Activated CD4-positive, alpha-beta T cell treated with anti-CD3 and anti-CD28 coated beads, Interleukin-2, amount 50 U/mL, for 16 hours (primary cell): ENCODE data around the gene CDC14A.
"Not testable (repeated sequence)": the region's sequence is repeated elsewhere in the genome, so short reads cannot be mapped to it uniquely, and the experiment has no call there.

Source experiments
- DNase-seq: peaks from one replicate; pipeline ENCODE4 v3.0.0-alpha.2; 2020

The CDC14A gene

GRCh38 chr1:100364697-100365096 lies 12.4 kb downstream of the CDC14A start:
- DNase-seq: no peak

- no peak for DNase-seq
Observed at GRCh38 chr1:100366209-100366525, 13.9 kb downstream of the CDC14A start.

- DNase-seq: not testable (repeated sequence)
Observed at GRCh38 chr1:100369339-100369738, 17.0 kb downstream of the CDC14A start.

- not testable (repeated sequence) for DNase-seq
Observed at GRCh38 chr1:100373953-100374352, 21.6 kb downstream of the CDC14A start.

- not testable (repeated sequence) for DNase-seq
Observed at GRCh38 chr1:100376890-100377289, 24.6 kb downstream of the CDC14A start.

GRCh38 chr1:100377590-100378361 lies 25.5 kb downstream of the CDC14A start:
- peak; percentile 80 for DNase-seq

GRCh38 chr1:100378956-100379355 lies 26.6 kb downstream of the CDC14A start:
- DNase-seq: no peak

GRCh38 chr1:100380635-100381034 lies 28.3 kb downstream of the CDC14A start:
- no peak for DNase-seq

- no peak for DNase-seq
Observed at GRCh38 chr1:100382657-100383056, 30.4 kb downstream of the CDC14A start.

- no peak for DNase-seq
Observed at GRCh38 chr1:100383743-100384405, 31.6 kb downstream of the CDC14A start.

- DNase-seq: no peak
Observed at GRCh38 chr1:100387209-100387608, 34.9 kb downstream of the CDC14A start.

GRCh38 chr1:100387657-100388350 lies 35.5 kb downstream of the CDC14A start:
- no peak for DNase-seq

- DNase-seq: no peak
Observed at GRCh38 chr1:100390531-100390930, 38.2 kb downstream of the CDC14A start.

- DNase-seq: no peak
Observed at GRCh38 chr1:100391675-100392074, 39.4 kb downstream of the CDC14A start.

- no peak for DNase-seq
Observed at GRCh38 chr1:100392756-100393155, 40.5 kb downstream of the CDC14A start.

GRCh38 chr1:100394285-100394684 lies 42.0 kb downstream of the CDC14A start:
- no peak for DNase-seq

GRCh38 chr1:100395913-100396312 lies 43.6 kb downstream of the CDC14A start:
- DNase-seq: no peak

GRCh38 chr1:100396651-100397050 lies 44.3 kb downstream of the CDC14A start:
- peak; percentile 51 for DNase-seq

- DNase-seq: no peak
Observed at GRCh38 chr1:100397681-100398080, 45.4 kb downstream of the CDC14A start.

GRCh38 chr1:100398648-100399047 lies 46.3 kb downstream of the CDC14A start:
- no peak for DNase-seq

GRCh38 chr1:100400404-100400803 lies 48.1 kb downstream of the CDC14A start:
- DNase-seq: peak; percentile 65

GRCh38 chr1:100404821-100405220 lies 52.5 kb downstream of the CDC14A start:
- no peak for DNase-seq

- not testable (repeated sequence) for DNase-seq
Observed at GRCh38 chr1:100405902-100406301, 53.6 kb downstream of the CDC14A start.

GRCh38 chr1:100407390-100407789 lies 55.1 kb downstream of the CDC14A start:
- DNase-seq: not testable (repeated sequence)
